Smooth muscle cell (in vitro differentiated cells): Measurements from ENCODE around the gene ACAD9. TPM values are rescaled to one million over a fixed set of nuclear protein-coding genes. Genes with fewer than 3 reads are reported as not detected.

ENCODE experiments used
- DNase-seq: peaks from one replicate; lab custom pipeline; 2025; ENCODE audit not compliant: unreplicated experiment; lab: John Stamatoyannopoulos, UW
- H2AFZ ChIP-seq: fragments of 200-600 bp; sonication (generic); 2 replicates; pipeline ENCODE4 v1.6.0; 2016; ENCODE audit warnings: antibody characterized with exemption, low read depth, mild to moderate bottlenecking
- H3F3A ChIP-seq: fragments of 200-600 bp; sonication (generic); 2 replicates; pipeline ENCODE4 v1.6.0; 2017; ENCODE audit warnings: antibody characterized with exemption, low read depth
- H3K27ac ChIP-seq: fragments of 200-600 bp; sonication (generic); 2 replicates; pipeline ENCODE4 v1.5.1; 2016; ENCODE audit warnings: low read depth, mild to moderate bottlenecking
- H3K27me3 ChIP-seq: fragments of 200-600 bp; sonication (generic); 2 replicates; pipeline ENCODE4 v1.6.1; 2016; ENCODE audit warnings: low read depth, mild to moderate bottlenecking
- H3K36me3 ChIP-seq: fragments of 200-600 bp; sonication (generic); 2 replicates; pipeline ENCODE4 v1.5.1; 2016; ENCODE audit warnings: low read depth
- H3K4me1 ChIP-seq: fragments of 200-600 bp; sonication (generic); 2 replicates; pipeline ENCODE4 v1.5.1; 2016; ENCODE audit warnings: low read depth
- H3K4me2 ChIP-seq: fragments of 200-600 bp; sonication (generic); 2 replicates; pipeline ENCODE4 v1.6.0; 2016; ENCODE audit warnings: mild to moderate bottlenecking
- H3K4me3 ChIP-seq: fragments of 200-600 bp; sonication (generic); 2 replicates; pipeline ENCODE4 v1.5.1; 2016; ENCODE audit warnings: mild to moderate bottlenecking
- H3K79me2 ChIP-seq: fragments of 200-600 bp; sonication (generic); 2 replicates; pipeline ENCODE4 v1.6.0; 2016; ENCODE audit warnings: low read depth, mild to moderate bottlenecking
- H3K9ac ChIP-seq: fragments of 200-600 bp; sonication (generic); 2 replicates; pipeline ENCODE4 v1.6.0; 2016; ENCODE audit warnings: low read depth
- H3K9me3 ChIP-seq: fragments of 200-600 bp; sonication (generic); replicated peaks from 2 replicates; pipeline ENCODE4 v1.5.1; 2016; ENCODE audit warnings: low read depth
- H4K20me1 ChIP-seq: fragments of 200-600 bp; sonication (generic); 2 replicates; pipeline ENCODE4 v1.6.0; 2016; ENCODE audit warnings: low read depth
- WGBS: methylation state at CpG from one replicate; pipeline ENCODE4 v1.1.7; 2016; ENCODE audit warnings: low lambda C conversion rate; 5-methylcytosine and 5-hydroxymethylcytosine counted together
- polyA plus RNA-seq: library from polyadenylated mRNA; unstranded; fragments of >200 nt; fragmentation: Nextera tagmentation; extraction: Ambion mirVana; gene quantifications from 2 replicates; pipeline ENCODE4 v1.2.1, GENCODE V29; 2016
- total RNA-seq: library from RNA; depleted of rRNA; stranded (reverse); fragments of >200 nt; gene quantifications from 2 replicates; pipeline ENCODE4 v1.2.3, GENCODE V29; 2014
- TF ChIP-seq, protein P1 (sequence below): fragments of 200-600 bp; sonication (generic); IDR thresholded peaks from 2 replicates; pipeline ENCODE4 v1.5.1; 2017; ENCODE audit warnings: borderline replicate concordance, mild to moderate bottlenecking, antibody characterized with exemption; ENCODE audit not compliant: insufficient read depth, poor library complexity, severe bottlenecking

ACAD9 gene
- total and polyA plus RNA-seq, 2 experiments from 2014 or later = 24.4 to 24.5 TPM

DNA sequence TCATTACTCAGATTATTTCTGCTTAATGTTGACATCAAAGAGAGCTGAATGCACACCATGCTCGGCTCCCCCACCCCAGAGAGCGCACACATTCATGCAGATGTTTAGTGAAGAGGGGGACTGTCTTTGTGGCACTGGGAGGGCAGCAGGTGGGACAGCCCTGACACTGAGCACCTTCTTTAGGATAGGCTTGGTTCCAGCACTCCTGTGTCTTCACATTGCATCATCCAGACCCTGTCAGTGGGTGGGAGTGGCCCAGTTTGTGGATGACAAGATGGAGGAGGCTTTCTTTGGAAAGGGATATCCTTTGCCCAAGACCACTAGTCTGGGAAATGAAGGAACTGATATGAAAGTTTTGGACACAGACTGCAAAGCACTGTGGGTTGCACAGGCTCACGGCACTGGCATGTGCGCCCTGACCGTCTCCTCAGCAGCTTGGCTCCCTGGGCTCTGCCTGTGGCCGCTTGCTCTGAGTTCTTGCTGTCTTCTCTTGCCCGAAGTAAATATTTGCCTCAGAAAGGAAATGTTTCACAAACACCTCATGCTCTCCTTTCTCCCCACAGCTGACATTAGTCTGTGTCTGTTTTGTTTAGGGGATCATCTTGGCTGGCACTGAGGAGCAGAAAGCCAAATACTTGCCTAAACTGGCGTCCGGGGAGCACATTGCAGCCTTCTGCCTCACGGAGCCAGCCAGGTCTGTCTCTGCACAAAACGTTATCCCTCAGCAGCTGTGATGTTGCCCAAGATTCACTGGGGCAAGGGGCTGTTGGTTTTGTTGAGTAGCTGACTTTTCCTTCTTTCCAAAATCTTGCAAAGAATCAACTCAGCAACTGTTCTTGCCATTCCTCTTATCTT lies 16.6 kb downstream of the ACAD9 start:
- Histone ChIP-seq H3K27ac (no peak overlapping the region), H3K9ac (no peak overlapping the region), H3K36me3 (peaks cover 22% of the 10 kb centered on the region), H4K20me1 (peaks cover 5% of the 10 kb centered on the region), H3K4me2 (no peak overlapping the region), H3K9me3 (no peaks in the 10 kb centered on the region), H3K4me3 (no peak overlapping the region), H3K27me3 (no peaks in the 10 kb centered on the region), H3K79me2 (no peaks in the 10 kb centered on the region), H3K4me1 (no peaks in the 10 kb centered on the region), H3F3A (no peaks in the 10 kb centered on the region), H2AFZ (no peak overlapping the region)
- 94% methylated on average over 11 of the region's 11 CpGs for WGBS
- DNase-seq = no peak
- TF ChIP-seq, protein P1, sequence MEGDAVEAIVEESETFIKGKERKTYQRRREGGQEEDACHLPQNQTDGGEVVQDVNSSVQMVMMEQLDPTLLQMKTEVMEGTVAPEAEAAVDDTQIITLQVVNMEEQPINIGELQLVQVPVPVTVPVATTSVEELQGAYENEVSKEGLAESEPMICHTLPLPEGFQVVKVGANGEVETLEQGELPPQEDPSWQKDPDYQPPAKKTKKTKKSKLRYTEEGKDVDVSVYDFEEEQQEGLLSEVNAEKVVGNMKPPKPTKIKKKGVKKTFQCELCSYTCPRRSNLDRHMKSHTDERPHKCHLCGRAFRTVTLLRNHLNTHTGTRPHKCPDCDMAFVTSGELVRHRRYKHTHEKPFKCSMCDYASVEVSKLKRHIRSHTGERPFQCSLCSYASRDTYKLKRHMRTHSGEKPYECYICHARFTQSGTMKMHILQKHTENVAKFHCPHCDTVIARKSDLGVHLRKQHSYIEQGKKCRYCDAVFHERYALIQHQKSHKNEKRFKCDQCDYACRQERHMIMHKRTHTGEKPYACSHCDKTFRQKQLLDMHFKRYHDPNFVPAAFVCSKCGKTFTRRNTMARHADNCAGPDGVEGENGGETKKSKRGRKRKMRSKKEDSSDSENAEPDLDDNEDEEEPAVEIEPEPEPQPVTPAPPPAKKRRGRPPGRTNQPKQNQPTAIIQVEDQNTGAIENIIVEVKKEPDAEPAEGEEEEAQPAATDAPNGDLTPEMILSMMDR = no peak

DNA sequence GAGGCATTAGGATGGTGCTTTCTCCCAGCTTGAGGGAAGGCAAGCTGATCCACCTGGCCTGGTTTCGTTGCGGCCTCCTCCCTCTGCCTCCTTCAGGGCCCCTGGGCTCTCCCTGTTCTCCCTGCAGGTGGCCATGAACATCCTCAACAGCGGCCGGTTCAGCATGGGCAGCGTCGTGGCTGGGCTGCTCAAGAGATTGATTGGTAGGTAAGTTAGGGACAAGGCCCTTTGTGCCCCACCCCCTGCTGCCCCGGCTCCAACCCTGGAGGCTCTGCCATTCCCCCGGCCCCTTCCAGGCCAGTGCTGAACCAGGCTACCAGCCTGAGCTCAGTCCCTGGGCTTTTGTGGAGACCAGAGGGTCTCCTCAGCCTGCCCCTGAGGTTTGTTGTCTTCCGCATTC lies 23.0 kb downstream of the ACAD9 start:
- H3F3A ChIP-seq = no peaks in the 10 kb centered on the region
- WGBS = 99% methylated on average over 9 of the region's 9 CpGs
- H3K4me3 ChIP-seq = no peak overlapping the region
- TF ChIP-seq, protein P1 = no peak
- H3K36me3 ChIP-seq = peaks cover 21% of the 10 kb centered on the region
- H4K20me1 ChIP-seq = no peaks in the 10 kb centered on the region
- H3K4me2 ChIP-seq = no peak overlapping the region
- no peaks in the 10 kb centered on the region for H3K9me3 ChIP-seq
- H3K79me2 ChIP-seq = no peaks in the 10 kb centered on the region
- H3K27ac ChIP-seq = no peak overlapping the region
- H3K9ac ChIP-seq = no peak overlapping the region
- H3K27me3 ChIP-seq = no peaks in the 10 kb centered on the region
- no peak overlapping the region for H2AFZ ChIP-seq
- no peaks in the 10 kb centered on the region for H3K4me1 ChIP-seq
- DNase-seq = no peak

DNA sequence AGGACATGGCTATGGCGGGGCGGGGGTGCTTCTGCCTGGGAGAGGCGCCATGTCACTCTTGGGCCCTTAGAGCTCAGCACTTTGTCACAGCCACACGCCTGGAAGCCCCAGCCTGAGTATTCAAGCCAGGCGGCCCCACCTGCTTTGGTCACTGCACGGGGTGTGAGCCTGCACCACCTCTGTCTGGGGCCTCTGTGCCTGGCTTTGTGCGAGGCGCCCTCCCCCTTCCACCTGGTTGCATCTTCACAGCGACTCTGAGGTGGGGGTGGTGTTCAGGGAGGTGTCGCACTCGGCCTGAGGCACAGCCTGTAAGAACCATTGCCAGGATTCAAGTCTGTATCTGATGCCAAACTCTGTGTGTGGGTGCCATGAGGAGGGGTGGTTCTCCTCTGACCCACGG lies 24.1 kb downstream of the ACAD9 start:
- H4K20me1 ChIP-seq = no peaks in the 10 kb centered on the region
- TF ChIP-seq, protein P1 = no peak
- WGBS = 95% methylated on average over 12 of the region's 12 CpGs
- DNase-seq = no peak
- H3K4me1 ChIP-seq = no peaks in the 10 kb centered on the region
- no peak overlapping the region for H2AFZ ChIP-seq
- H3K9me3 ChIP-seq = no peaks in the 10 kb centered on the region
- no peaks in the 10 kb centered on the region for H3F3A ChIP-seq
- no peak overlapping the region for H3K27ac ChIP-seq
- no peak overlapping the region for H3K4me3 ChIP-seq
- no peaks in the 10 kb centered on the region for H3K79me2 ChIP-seq
- H3K36me3 ChIP-seq = peaks cover 14% of the 10 kb centered on the region
- H3K9ac ChIP-seq = no peak overlapping the region
- no peak overlapping the region for H3K4me2 ChIP-seq
- no peaks in the 10 kb centered on the region for H3K27me3 ChIP-seq
